NB4 (cell line): ENCODE results near the gene SAFB.

Experiments
- CTCF ChIP-seq: IDR thresholded peaks from one replicate; pipeline ENCODE4 v1.5.1; 2012; ENCODE audit warnings: low read depth, low read length
- MAX ChIP-seq: IDR thresholded peaks from 2 replicates; pipeline ENCODE4 v1.6.1; 2011; ENCODE audit warnings: low read depth, low read length
- MYC ChIP-seq: IDR thresholded peaks from 2 replicates; pipeline ENCODE4 v1.6.1; 2011; ENCODE audit warnings: low read depth, low read length
- POLR2A ChIP-seq: IDR thresholded peaks from 2 replicates; pipeline ENCODE4 v1.6.1; 2011; ENCODE audit warnings: mild to moderate bottlenecking; ENCODE audit not compliant: insufficient read length; ENCODE audit errors: extremely low read depth

GRCh38 chr19:5632241-5632612 is 9.3 kb downstream of the SAFB start:
- TF ChIP-seq MYC (no peak), POLR2A (no peak), CTCF (no peak), MAX (no peak)
